Measurements from ENCODE around the gene NUDCD3.

DNA sequence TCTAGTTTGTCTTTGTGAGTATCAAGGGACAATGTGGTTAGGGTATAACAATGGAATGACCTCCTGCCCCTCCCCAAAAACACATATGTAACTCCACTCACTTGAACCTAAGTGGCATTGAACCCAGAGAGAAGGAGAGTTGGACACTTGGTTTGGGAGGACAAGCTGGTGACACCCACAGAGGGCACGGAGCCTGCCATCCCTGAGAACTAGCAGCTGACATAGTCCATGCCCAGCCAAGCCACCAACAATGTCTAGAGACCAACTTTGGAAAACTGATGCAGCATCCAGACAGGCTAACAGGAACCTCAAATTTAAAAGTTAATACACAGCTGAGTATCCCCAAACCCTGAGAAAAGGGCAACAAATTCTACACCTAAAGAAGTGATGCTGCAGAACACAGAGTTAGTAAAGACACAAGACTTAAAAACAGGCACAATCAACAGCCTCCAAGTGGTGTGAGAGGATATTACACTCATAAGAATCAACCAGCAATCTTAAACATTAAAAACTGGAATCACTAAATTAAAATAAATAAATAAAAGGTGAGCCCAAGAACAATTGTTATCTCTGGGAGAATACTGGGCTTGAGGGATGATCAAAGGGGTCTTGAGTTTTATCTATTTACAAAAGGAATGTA, 27.2 kb downstream of the NUDCD3 start:
- no peak for TF ChIP-seq EP300 (IDR thresholded peaks at IDR 0.05)
- TF ChIP-seq, protein P1, sequence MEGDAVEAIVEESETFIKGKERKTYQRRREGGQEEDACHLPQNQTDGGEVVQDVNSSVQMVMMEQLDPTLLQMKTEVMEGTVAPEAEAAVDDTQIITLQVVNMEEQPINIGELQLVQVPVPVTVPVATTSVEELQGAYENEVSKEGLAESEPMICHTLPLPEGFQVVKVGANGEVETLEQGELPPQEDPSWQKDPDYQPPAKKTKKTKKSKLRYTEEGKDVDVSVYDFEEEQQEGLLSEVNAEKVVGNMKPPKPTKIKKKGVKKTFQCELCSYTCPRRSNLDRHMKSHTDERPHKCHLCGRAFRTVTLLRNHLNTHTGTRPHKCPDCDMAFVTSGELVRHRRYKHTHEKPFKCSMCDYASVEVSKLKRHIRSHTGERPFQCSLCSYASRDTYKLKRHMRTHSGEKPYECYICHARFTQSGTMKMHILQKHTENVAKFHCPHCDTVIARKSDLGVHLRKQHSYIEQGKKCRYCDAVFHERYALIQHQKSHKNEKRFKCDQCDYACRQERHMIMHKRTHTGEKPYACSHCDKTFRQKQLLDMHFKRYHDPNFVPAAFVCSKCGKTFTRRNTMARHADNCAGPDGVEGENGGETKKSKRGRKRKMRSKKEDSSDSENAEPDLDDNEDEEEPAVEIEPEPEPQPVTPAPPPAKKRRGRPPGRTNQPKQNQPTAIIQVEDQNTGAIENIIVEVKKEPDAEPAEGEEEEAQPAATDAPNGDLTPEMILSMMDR (IDR thresholded peaks at IDR 0.05), result peak in 1 of 2 donors; percentile 15

Data from suprapubic skin (tissue), 3 donors.